Measurements from ENCODE around the gene CD200. TPM values are rescaled to one million over a fixed set of nuclear protein-coding genes. Genes with fewer than 3 reads are reported as not detected.

The CD200 gene
- polyA plus RNA-seq, 1 experiment: 0.10 TPM

GRCh38 chr3:112391648-112392047 is 58.7 kb downstream of the CD200 start:
- no peak for TF ChIP-seq CTCF (IDR thresholded peaks at IDR 0.05; ENCODE audit: insufficient read depth, low read depth, low read length)
- no peaks in the 10 kb centered on the region for H3K36me3 ChIP-seq (ENCODE audit: control insufficient read depth, insufficient read depth, low read length)
- ChIA-PET POLR2A (interaction anchor here (0.8 kb wide), 1 partner anchor 1192 kb away, joined by 4 read pairs; no protein-coding TSS in a partner anchor), CTCF (interaction anchor here (1.0 to 1.3 kb wide), 2 partner anchors 19 to 45 kb away, joined by 3 to 4 read pairs; no protein-coding TSS in a partner anchor)
- H3K4me3 ChIP-seq (ENCODE audit: low read depth, low read length): no peak overlapping the region
- no peak for DNase-seq (ENCODE audit: low read depth)
- H3K27me3 ChIP-seq (ENCODE audit: control insufficient read depth, insufficient read depth, low read length): no peaks in the 10 kb centered on the region

DNA sequence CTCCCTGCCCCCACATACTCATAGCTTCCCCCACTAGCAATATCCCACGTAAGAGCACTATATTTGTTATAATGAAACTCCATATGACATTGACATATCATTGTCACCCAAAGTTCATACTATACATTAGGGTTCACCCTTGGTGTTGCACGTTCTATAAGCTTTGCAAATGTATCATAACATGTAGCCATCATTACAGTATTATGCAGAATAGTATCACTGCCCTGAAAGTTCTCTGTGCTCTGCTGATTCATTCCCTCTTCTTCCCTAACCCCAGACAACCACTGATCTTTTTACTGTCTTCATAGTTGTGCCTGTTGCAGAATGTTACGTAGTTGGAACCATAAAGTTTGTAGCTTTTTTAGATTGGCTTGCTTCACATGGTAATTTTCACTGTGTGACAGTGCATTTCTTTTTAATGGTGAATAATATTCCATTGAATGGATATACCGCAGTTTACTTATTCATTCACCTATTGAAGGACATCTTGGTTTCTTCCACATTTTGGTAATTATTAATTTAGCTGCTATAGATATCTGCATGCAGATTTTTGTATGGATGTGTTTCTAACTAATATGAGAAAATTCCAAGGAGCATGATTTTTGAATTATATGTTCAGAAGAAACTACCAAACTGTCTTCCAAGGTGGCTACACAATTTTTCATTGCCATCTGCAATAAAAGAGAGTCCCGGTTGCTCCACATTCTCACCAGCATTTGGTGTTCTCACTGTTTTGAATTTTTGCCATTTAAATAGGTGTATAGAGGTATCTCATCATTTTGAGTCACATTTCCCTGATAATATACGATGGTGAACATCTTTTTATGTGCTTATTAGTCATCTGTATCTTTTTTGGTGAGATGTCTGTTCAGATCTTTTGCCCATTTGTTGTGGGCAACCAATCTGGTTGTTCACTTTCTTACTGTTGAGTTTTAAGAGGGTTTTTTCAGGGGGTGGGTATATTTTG is 59.7 kb downstream of the CD200 start:
- DNase-seq (ENCODE audit: low read depth): no peak
- POLR2A ChIA-PET: no interaction called here
- no peak overlapping the region for H3K4me3 ChIP-seq (ENCODE audit: low read depth, low read length)
- CTCF ChIA-PET: no interaction called here
- no peaks in the 10 kb centered on the region for H3K27me3 ChIP-seq (ENCODE audit: control insufficient read depth, insufficient read depth, low read length)
- no peak for TF ChIP-seq CTCF (IDR thresholded peaks at IDR 0.05; ENCODE audit: insufficient read depth, low read depth, low read length)
- H3K36me3 ChIP-seq (ENCODE audit: control insufficient read depth, insufficient read depth, low read length): no peaks in the 10 kb centered on the region

DNA sequence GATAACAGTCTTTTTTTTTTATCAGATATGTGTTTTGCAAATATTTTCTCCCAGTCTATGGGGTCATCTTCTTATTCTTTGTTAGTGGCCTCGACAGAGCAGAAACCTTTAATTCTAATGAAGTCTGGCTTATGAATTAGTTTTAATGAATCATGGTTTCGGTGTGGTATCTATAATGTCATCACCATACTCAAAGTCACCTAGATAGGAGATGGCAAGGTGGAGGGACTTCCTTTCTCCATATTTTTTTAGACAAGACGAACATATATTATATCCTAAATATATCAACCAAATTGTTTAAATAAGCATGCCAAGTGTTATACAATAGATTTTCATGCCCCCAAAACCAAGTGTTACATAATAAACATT is 60.4 kb downstream of the CD200 start:
- ChIA-PET CTCF (no interaction called here), POLR2A (no interaction called here)
- DNase-seq (ENCODE audit: low read depth): no peak
- no peak overlapping the region for H3K4me3 ChIP-seq (ENCODE audit: low read depth, low read length)
- no peak for TF ChIP-seq CTCF (IDR thresholded peaks at IDR 0.05; ENCODE audit: insufficient read depth, low read depth, low read length)
- H3K36me3 ChIP-seq (ENCODE audit: control insufficient read depth, insufficient read depth, low read length): no peaks in the 10 kb centered on the region
- H3K27me3 ChIP-seq (ENCODE audit: control insufficient read depth, insufficient read depth, low read length): no peaks in the 10 kb centered on the region

GRCh38 chr3:112394003-112394640 is 61.2 kb downstream of the CD200 start:
- no peak for DNase-seq (ENCODE audit: low read depth)
- H3K4me3 ChIP-seq (ENCODE audit: low read depth, low read length): no peak overlapping the region
- no peak for TF ChIP-seq CTCF (IDR thresholded peaks at IDR 0.05; ENCODE audit: insufficient read depth, low read depth, low read length)

DNA sequence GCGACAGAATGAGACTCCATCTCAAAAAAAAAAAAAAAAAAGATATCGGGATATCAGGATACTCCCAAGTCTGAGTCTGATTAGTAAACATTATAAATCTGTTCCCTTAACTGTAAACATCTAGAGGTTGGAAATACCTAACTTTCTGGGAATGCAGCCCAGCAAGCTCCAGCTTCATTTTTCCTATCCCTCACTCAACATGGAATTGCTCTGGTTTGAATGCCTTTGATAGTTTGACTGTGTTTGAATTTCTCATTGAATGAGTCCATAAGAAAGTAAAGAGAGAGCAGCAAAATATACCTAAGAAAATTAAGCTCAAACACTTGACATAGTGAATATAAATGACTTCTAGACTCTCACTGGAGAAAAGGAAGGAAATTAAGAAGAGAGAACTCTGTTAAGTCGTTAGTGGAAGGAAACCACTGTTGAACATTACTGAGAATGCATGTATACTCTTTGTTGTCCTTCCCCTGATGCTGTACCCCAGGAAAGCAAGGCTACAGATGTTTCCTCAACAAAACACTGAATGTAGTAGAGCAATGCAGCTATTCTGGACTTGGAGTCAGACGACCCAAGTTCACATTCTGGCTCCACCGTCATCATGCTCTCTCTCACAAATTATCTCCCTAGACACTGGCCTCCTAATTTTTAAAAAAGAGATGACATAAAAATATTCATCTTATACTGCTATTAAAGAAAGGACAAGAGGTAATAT is 62.4 kb downstream of the CD200 start:
- H3K36me3 ChIP-seq (ENCODE audit: control insufficient read depth, insufficient read depth, low read length): no peaks in the 10 kb centered on the region
- ChIA-PET CTCF (no interaction called here), POLR2A (no interaction called here)
- DNase-seq (ENCODE audit: low read depth): no peak
- H3K4me3 ChIP-seq (ENCODE audit: low read depth, low read length): no peak overlapping the region
- H3K27me3 ChIP-seq (ENCODE audit: control insufficient read depth, insufficient read depth, low read length): no peaks in the 10 kb centered on the region
- no peak for TF ChIP-seq CTCF (IDR thresholded peaks at IDR 0.05; ENCODE audit: insufficient read depth, low read depth, low read length)

More at GRCh38 chr3:112394003-112394640, 61.2 kb downstream of the CD200 start:
- CTCF ChIA-PET: interaction anchor here (0.5 kb wide), 1 partner anchor 11 kb away, joined by 3 read pairs; no protein-coding TSS in a partner anchor
- H3K36me3 ChIP-seq (ENCODE audit: control insufficient read depth, insufficient read depth, low read length): no peaks in the 10 kb centered on the region
- no peaks in the 10 kb centered on the region for H3K27me3 ChIP-seq (ENCODE audit: control insufficient read depth, insufficient read depth, low read length)
- POLR2A ChIA-PET: no interaction called here

Measured in BJ (cell line).